HEK293 (cell line): Measurements from ENCODE around the gene KCNK3.

Experiments
- RBAK ChIP-seq: fragments of 450-650 bp; formaldehyde crosslinking; IDR thresholded peaks from 2 replicates; pipeline ENCODE4 v1.5.1; 2016; ENCODE audit warnings: missing biosample characterization, missing genetic modification characterization
- TCF7L2 ChIP-seq: IDR thresholded peaks from 2 replicates; pipeline ENCODE4 v1.6.1; 2011; ENCODE audit warnings: low read depth, mild to moderate bottlenecking, inconsistent platforms, low read length, moderate library complexity, borderline replicate concordance
- ZFP37 ChIP-seq: fragments of 450-650 bp; formaldehyde crosslinking; IDR thresholded peaks from 2 replicates; pipeline ENCODE4 v1.5.1; 2016; ENCODE audit warnings: missing biosample characterization, missing genetic modification characterization
- ZNF169 ChIP-seq: fragments of 450-650 bp; formaldehyde crosslinking; IDR thresholded peaks from 2 replicates; pipeline ENCODE4 v1.5.1; 2016; ENCODE audit warnings: missing biosample characterization, missing genetic modification characterization
- ZNF571 ChIP-seq: fragments of 450-650 bp; formaldehyde crosslinking; IDR thresholded peaks from 2 replicates; pipeline ENCODE4 v1.5.0; 2017; ENCODE audit warnings: missing biosample characterization, missing genetic modification characterization
- TF ChIP-seq, protein P1 (sequence below): fragments of 450-650 bp; formaldehyde crosslinking; IDR thresholded peaks from 2 replicates; pipeline ENCODE4 v1.5.1; 2016; ENCODE audit warnings: missing biosample characterization, missing genetic modification characterization

DNA sequence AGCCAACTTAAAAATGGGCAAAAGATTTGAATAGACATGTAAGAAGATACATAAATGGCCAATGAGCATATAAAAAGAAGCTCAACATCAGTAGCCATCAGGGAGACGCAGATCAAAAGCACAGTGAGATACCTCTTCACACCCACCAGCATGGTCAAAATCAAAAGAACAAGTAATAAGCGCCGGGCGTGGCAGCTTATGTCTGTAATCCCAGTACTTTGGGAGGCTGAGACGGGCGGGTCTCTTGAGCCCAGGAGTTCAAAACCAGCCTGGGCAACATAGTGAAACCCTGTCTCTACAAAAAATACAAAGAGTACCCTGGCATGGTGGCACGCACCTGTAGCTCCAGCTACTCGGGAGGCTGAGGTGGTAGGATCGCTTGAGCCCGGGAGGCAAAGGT lies 46.8 kb upstream of the KCNK3 start:
- TF ChIP-seq ZNF169 (tag by site-specific recombination) (no peak), TCF7L2 (no peak), ZFP37 (no peak), ZNF571 (tag by site-specific recombination) (no peak), RBAK (no peak)
- TF ChIP-seq, protein P1, sequence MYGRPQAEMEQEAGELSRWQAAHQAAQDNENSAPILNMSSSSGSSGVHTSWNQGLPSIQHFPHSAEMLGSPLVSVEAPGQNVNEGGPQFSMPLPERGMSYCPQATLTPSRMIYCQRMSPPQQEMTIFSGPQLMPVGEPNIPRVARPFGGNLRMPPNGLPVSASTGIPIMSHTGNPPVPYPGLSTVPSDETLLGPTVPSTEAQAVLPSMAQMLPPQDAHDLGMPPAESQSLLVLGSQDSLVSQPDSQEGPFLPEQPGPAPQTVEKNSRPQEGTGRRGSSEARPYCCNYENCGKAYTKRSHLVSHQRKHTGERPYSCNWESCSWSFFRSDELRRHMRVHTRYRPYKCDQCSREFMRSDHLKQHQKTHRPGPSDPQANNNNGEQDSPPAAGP (tag by site-specific recombination), result no peak
